HCT116 (cell line): ENCODE results near the gene VIPR2. TPM values are rescaled to one million over a fixed set of nuclear protein-coding genes. Genes with fewer than 3 reads are reported as not detected.

Experiments used
- ATAC-seq: fragments of 200-7000 bp; cut with Tn5 transposase; 2 replicates; pipeline ENCODE4 v1.9.1; 2020; ENCODE audit warnings: mild to moderate bottlenecking, moderate library complexity
- BruUV-seq: library from RNA; stranded (reverse); fragments of 400-500 nt; replicated peaks from 2 replicates; lab custom pipeline; 2021; lab: Mats Ljungman, UMichigan
- CTCF ChIA-PET: fragments of 300-600 bp; sonication (Branson Sonifier 250); formaldehyde crosslinking; loops from one replicate; lab custom pipeline; 2021; ENCODE audit warnings: antibody characterized with exemption; lab: Charles Lee
- POLR2A ChIA-PET: fragments of 300-600, 350-600 bp; sonication (Branson Sonifier 250); formaldehyde crosslinking; loops from one replicate; lab custom pipeline; 2021; ENCODE audit warnings: antibody characterized with exemption; lab: Charles Lee
- RAD21 ChIA-PET, 2 experiments: fragments of 300-600 bp; sonication (Branson Sonifier 250); formaldehyde crosslinking; loops; one replicate each; lab custom pipeline; 2023; ENCODE audit warnings: low total read pairs in 2 of 2; ENCODE audit not compliant: uncharacterized antibody in 2 of 2, unreplicated experiment in 2 of 2, low non-redundant PET in 1 of 2; lab: Charles Lee
- DNase-seq: peaks from one replicate; pipeline ENCODE4 v3.0.0-alpha.2; 2010; ENCODE audit warnings: low read depth, low spot score
- H2AFZ ChIP-seq: fragments of 200-600 bp; shearing (Covaris generic), sonication (generic); 2 replicates; pipeline ENCODE4 v1.6.1; 2017; ENCODE audit warnings: low read depth, mixed run types, mixed read lengths, antibody characterized with exemption, low read length; ENCODE audit not compliant: poor library complexity, severe bottlenecking
- H3K27ac ChIP-seq: 2 replicates; pipeline ENCODE4 v1.5.1; 2012; ENCODE audit warnings: low read depth, low read length
- H3K27me3 ChIP-seq: fragments of 200-600 bp; sonication (generic); 2 replicates; pipeline ENCODE4 v1.6.1; 2016; ENCODE audit warnings: mixed run types, low read length, mixed read lengths; ENCODE audit not compliant: insufficient read depth
- H3K36me3 ChIP-seq, 2 experiments: fragments of 200-500 bp in 1 of 2; fragments of 200-600 bp in 1 of 2; sonication (Bioruptor generic) in 1 of 2; sonication (generic) in 1 of 2; 2 replicates each; pipeline versions ENCODE4 v1.5.1 to v1.6.1; 2014 to 2016; ENCODE audit warnings: low read length in 2 of 2, inconsistent platforms in 1 of 2, mixed read lengths in 1 of 2, mixed run types in 1 of 2; ENCODE audit not compliant: insufficient read depth in 2 of 2, control insufficient read depth in 1 of 2
- H3K4me1 ChIP-seq, 2 experiments: fragments of 200-600 bp in 1 of 2; sonication (generic) in 1 of 2; 2 replicates each; pipeline versions ENCODE4 v1.5.1 to v1.6.1; 2012 to 2017; ENCODE audit warnings: low read length in 2 of 2, inconsistent platforms in 1 of 2, mild to moderate bottlenecking in 1 of 2, mixed read lengths in 1 of 2, mixed run types in 1 of 2, moderate library complexity in 1 of 2; ENCODE audit not compliant: insufficient read depth in 2 of 2, control insufficient read depth in 1 of 2
- H3K4me2 ChIP-seq: fragments of 200-600 bp; sonication (generic); 2 replicates; pipeline ENCODE4 v1.6.1; 2017; ENCODE audit warnings: mixed run types, low read length, mixed read lengths
- H3K4me3 ChIP-seq, 2 experiments: fragments of 200-600 bp in 1 of 2; sonication (generic) in 1 of 2; replicated peaks in 1 of 2; 2 replicates each; pipeline ENCODE4 v1.5.1; 2011 to 2016; ENCODE audit warnings: low read length in 2 of 2, control low read depth in 1 of 2, low read depth in 1 of 2, mild to moderate bottlenecking in 1 of 2, mixed read lengths in 1 of 2, mixed run types in 1 of 2
- H3K79me2 ChIP-seq: fragments of 200-600 bp; sonication (generic); 2 replicates; pipeline ENCODE4 v1.6.1; 2017; ENCODE audit warnings: mild to moderate bottlenecking, mixed run types, low read length, moderate library complexity, mixed read lengths; ENCODE audit not compliant: insufficient read depth
- H3K9ac ChIP-seq: fragments of 200-600 bp; sonication (generic); 2 replicates; pipeline ENCODE4 v1.6.1; 2016; ENCODE audit warnings: low read length, mixed read lengths
- H3K9me2 ChIP-seq: fragments of 200-600 bp; sonication (generic), shearing (Covaris generic); 2 replicates; pipeline ENCODE4 v1.6.1; 2017; ENCODE audit warnings: mixed run types, mild to moderate bottlenecking, moderate library complexity; ENCODE audit not compliant: insufficient read depth
- H3K9me3 ChIP-seq, 2 experiments: fragments of 200-500 bp in 1 of 2; fragments of 200-600 bp in 1 of 2; sonication (Bioruptor generic) in 1 of 2; sonication (generic) in 1 of 2; 2 replicates each; pipeline ENCODE4 v1.6.1; 2014 to 2017; ENCODE audit warnings: low read length in 2 of 2, mixed read lengths in 2 of 2, inconsistent platforms in 1 of 2, low read depth in 1 of 2, mild to moderate bottlenecking in 1 of 2, mixed run types in 1 of 2, moderate library complexity in 1 of 2; ENCODE audit not compliant: control insufficient read depth in 1 of 2, insufficient read depth in 1 of 2
- H4K20me1 ChIP-seq: fragments of 200-600 bp; sonication (generic), shearing (Covaris generic); 2 replicates; pipeline ENCODE4 v1.6.1; 2017; ENCODE audit warnings: mixed run types, mild to moderate bottlenecking, moderate library complexity; ENCODE audit not compliant: insufficient read depth
- ATF3 ChIP-seq: IDR thresholded peaks from 2 replicates; pipeline ENCODE4 v1.6.1; 2012
- CBX3 ChIP-seq: IDR thresholded peaks from 2 replicates; pipeline ENCODE4 v1.6.1; 2012; ENCODE audit warnings: low read depth
- CEBPB ChIP-seq: IDR thresholded peaks from 2 replicates; pipeline ENCODE4 v1.6.1; 2012; ENCODE audit warnings: low read depth
- CTCF ChIP-seq, 3 experiments: fragments of 200-600 bp in 1 of 3; sonication (generic) in 1 of 3; IDR thresholded peaks in 2 of 3; conservative IDR thresholded peaks in 1 of 3; 2 replicates each; pipeline ENCODE4 v1.5.1; 2012 to 2017; ENCODE audit warnings: low read depth in 2 of 3, low read length in 2 of 3, antibody characterized with exemption in 1 of 3, borderline replicate concordance in 1 of 3, control low read depth in 1 of 3, mild to moderate bottlenecking in 1 of 3, mixed read lengths in 1 of 3, mixed run types in 1 of 3, moderate library complexity in 1 of 3; ENCODE audit not compliant: insufficient read depth in 1 of 3
- ELF1 ChIP-seq: IDR thresholded peaks from 2 replicates; pipeline ENCODE4 v1.6.1; 2012; ENCODE audit warnings: low read depth, borderline replicate concordance
- EZH2phosphoT487 ChIP-seq: fragments of 200-600 bp; IDR thresholded peaks from 2 replicates; pipeline ENCODE4 v1.6.1; 2018; ENCODE audit warnings: antibody characterized with exemption, borderline replicate concordance
- FOSL1 ChIP-seq: IDR thresholded peaks from 2 replicates; pipeline ENCODE4 v1.6.1; 2012; ENCODE audit warnings: low read depth
- JUND ChIP-seq: IDR thresholded peaks from 2 replicates; pipeline ENCODE4 v1.6.1; 2012
- MAX ChIP-seq: IDR thresholded peaks from 2 replicates; pipeline ENCODE4 v1.6.1; 2012
- POLR2AphosphoS5 ChIP-seq: IDR thresholded peaks from 2 replicates; pipeline ENCODE4 v1.6.1; 2011; ENCODE audit warnings: mild to moderate bottlenecking, low read depth, low read length, moderate library complexity
- RAD21 ChIP-seq: IDR thresholded peaks from 2 replicates; pipeline ENCODE4 v1.6.1; 2012; ENCODE audit warnings: low read depth, mild to moderate bottlenecking
- REST ChIP-seq: IDR thresholded peaks from 2 replicates; pipeline ENCODE4 v1.6.1; 2012; ENCODE audit warnings: low read depth
- SIN3A ChIP-seq: IDR thresholded peaks from 2 replicates; pipeline ENCODE4 v1.6.1; 2012; ENCODE audit warnings: low read depth
- SP1 ChIP-seq: IDR thresholded peaks from 2 replicates; pipeline ENCODE4 v1.6.1; 2012; ENCODE audit warnings: low read depth
- SRF ChIP-seq: IDR thresholded peaks from 2 replicates; pipeline ENCODE4 v1.6.1; 2012; ENCODE audit warnings: low read depth
- YY1 ChIP-seq: IDR thresholded peaks from 2 replicates; pipeline ENCODE4 v1.6.1; 2011; ENCODE audit warnings: low read length, low read depth, moderate library complexity, mild to moderate bottlenecking; ENCODE audit not compliant: insufficient replicate concordance; ENCODE audit errors: extremely low read depth
- ZBTB33 ChIP-seq: IDR thresholded peaks from 2 replicates; pipeline ENCODE4 v1.6.1; 2011; ENCODE audit warnings: mild to moderate bottlenecking, low read length, moderate library complexity; ENCODE audit not compliant: insufficient replicate concordance; ENCODE audit errors: extremely low read depth
- ZNF274 ChIP-seq: fragments of 200-500 bp; sonication (Bioruptor generic); IDR thresholded peaks from 2 replicates; pipeline ENCODE4 v1.6.1; 2014; ENCODE audit warnings: mild to moderate bottlenecking, low read depth, low read length, inconsistent platforms
- intact Hi-C: fragments of 100-400 bp; cut with micrococcal nuclease; formaldehyde crosslinking; loops from 2 replicates; pipeline ENCODE4 v1.10.0; 2022
- total RNA-seq: library from RNA; stranded (reverse); gene quantifications from one replicate; pipeline ENCODE4 v1.2.1, GENCODE V29; 2021; ENCODE audit not compliant: unreplicated experiment

The VIPR2 gene
- total RNA-seq, 1 experiment from 2014 or later, result 0.10 TPM

- no peak for TF ChIP-seq ZNF274
- TF ChIP-seq POLR2AphosphoS5, result no peak
- TF ChIP-seq JUND, result no peak
- TF ChIP-seq SP1, result no peak
- no peak for TF ChIP-seq YY1
- no peak for TF ChIP-seq CBX3
- TF ChIP-seq ELF1, result no peak
- no peak for TF ChIP-seq CEBPB
- TF ChIP-seq ZBTB33, result no peak
- TF ChIP-seq REST, result no peak
- TF ChIP-seq FOSL1, result no peak
- no peak for TF ChIP-seq CTCF (IDR thresholded peaks at IDR 0.05 in 2 of 3, conservative IDR thresholded peaks at IDR 0.05 in 1 of 3; ENCODE audit: borderline replicate concordance in 1 of 3, insufficient read depth in 1 of 3, low read depth in 2 of 3, low read length in 2 of 3)
- TF ChIP-seq ATF3, result no peak
- TF ChIP-seq RAD21, result no peak
- TF ChIP-seq EZH2phosphoT487, result no peak
- TF ChIP-seq MAX, result no peak
- no peak for TF ChIP-seq SIN3A
- TF ChIP-seq SRF, result no peak
- no peak overlapping the region for H3K4me2 ChIP-seq
- no peaks in the 10 kb centered on the region for H3K36me3 ChIP-seq
- H2AFZ ChIP-seq, result no peak overlapping the region
- H3K27me3 ChIP-seq, result no peaks in the 10 kb centered on the region
- ATAC-seq (no peak), DNase-seq (no peak)
- no peaks in the 10 kb centered on the region for H4K20me1 ChIP-seq
- H3K4me1 ChIP-seq, result peaks cover 0 to 17% of the 10 kb centered on the region in 2 experiments; a peak in 1 of 4 replicates
- H3K9me3 ChIP-seq, result no peaks in the 10 kb centered on the region
- no peaks in the 10 kb centered on the region for H3K79me2 ChIP-seq
- RAD21 ChIA-PET, result no interaction called here
- no peak overlapping the region for H3K4me3 ChIP-seq
- CTCF ChIA-PET, result no interaction called here
- no peak overlapping the region for H3K9ac ChIP-seq
- no peak overlapping the region; the same call in 1 of the 2 replicates for H3K27ac ChIP-seq
- H3K9me2 ChIP-seq, result no peaks in the 10 kb centered on the region
- intact Hi-C loops, result no loop called here
- POLR2A ChIA-PET, result no interaction called here
- BruUV-seq, result no TSS peak
Measured at GRCh38 chr7:159032322-159032721, 112.3 kb downstream of the VIPR2 start.
